ENCODE data around the gene MORF4L1.
"Not testable (repeated sequence)": the region's sequence is repeated elsewhere in the genome, so short reads cannot be mapped to it uniquely, and the experiment has no call there.

The MORF4L1 gene

DNA sequence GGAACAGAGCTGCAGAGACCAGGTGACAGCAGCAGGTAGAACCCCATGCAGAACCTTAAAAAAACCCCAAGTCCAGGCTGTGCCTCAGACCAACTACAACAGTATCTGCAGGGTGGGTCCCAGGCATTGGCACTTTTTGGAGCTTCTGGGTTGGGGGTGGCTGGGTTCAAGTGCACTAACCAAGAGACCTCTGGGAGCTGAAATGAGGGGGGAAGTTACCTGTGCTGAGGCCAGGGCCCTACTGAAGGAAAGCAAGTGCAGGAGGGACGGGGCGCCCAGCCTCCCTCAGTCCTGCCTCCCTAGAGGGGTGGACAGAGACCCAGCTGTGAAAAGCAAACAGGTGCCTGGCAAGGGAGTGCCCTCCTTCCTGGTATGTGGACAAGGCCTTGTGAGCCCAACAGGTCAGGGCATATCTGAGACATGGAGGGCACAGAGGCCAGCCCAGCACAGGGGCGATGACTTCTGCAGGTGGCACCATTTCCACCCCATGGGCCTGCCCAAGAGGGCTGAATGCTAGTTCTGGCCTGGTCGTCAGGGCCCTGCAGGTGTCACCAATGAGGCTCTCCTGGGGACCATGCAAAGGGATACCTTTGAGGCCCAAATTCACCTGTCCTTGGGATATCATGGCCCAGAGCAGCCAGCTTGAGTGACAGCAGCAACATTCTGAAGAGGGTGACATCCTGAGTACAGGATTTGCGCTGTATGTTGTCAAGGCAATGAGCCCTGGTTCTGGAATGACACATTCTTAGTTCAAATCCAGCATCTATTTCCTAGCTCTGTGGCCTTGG lies 53.5 kb downstream of the MORF4L1 start:
- TF ChIP-seq CTCF (IDR thresholded peaks at IDR 0.05; ENCODE audit: low read depth, low read length): no peak
- H3K4me3 ChIP-seq (ENCODE audit: low read depth, low read length): no peak overlapping the region

- no peak overlapping the region for H3K4me3 ChIP-seq (ENCODE audit: low read depth, low read length)
- TF ChIP-seq CTCF (IDR thresholded peaks at IDR 0.05; ENCODE audit: low read depth, low read length): no peak
These were observed 54.5 kb downstream of the MORF4L1 start for GRCh38 chr15:78927077-78927790.

GRCh38 chr15:78928176-78928575 lies 55.5 kb downstream of the MORF4L1 start:
- not testable (repeated sequence) for H3K4me3 ChIP-seq (ENCODE audit: low read depth, low read length)

GRCh38 chr15:78928616-78929093 lies 56.0 kb downstream of the MORF4L1 start:
- no peak overlapping the region for H3K4me3 ChIP-seq (ENCODE audit: low read depth, low read length)
- no peak for TF ChIP-seq CTCF (IDR thresholded peaks at IDR 0.05; ENCODE audit: low read depth, low read length)

DNA sequence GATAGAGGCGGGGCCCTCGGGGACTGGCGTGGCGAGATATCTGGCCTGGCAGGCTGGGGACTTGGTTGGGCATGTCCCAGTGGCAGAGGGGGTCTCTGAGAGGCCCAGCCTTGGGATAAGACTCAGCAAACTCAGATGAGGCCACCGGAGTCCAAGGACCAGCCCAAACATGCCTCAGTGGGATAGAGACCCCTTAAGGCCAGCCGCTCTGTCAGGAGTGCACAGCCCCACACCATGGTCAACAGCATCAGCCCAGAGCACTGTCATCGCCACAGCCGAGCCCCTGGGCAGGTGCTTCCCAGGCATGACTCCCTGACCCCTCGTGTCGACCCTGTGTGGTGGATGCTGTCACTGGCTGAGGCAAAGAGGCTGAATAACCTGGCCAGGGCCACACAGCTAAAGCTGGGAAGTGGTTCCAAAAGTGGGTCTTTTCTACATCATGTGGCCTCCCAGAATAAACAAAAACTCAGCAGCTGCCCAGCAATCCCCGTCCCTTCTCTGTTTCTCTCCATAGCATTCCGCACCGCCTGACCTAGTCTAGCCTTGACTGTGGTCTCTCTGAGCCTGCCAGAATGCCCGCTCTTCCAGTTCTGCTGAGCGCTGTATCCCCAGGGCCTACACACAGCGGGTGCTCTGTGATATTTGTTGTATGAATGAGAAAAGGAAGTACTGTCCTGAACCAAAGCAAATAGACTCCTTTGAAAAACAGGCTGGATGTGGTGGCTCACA lies 57.0 kb downstream of the MORF4L1 start:
- H3K4me3 ChIP-seq (ENCODE audit: low read depth, low read length): no peak overlapping the region
- no peak for TF ChIP-seq CTCF (IDR thresholded peaks at IDR 0.05; ENCODE audit: low read depth, low read length)

- TF ChIP-seq CTCF (IDR thresholded peaks at IDR 0.05; ENCODE audit: low read depth, low read length): no peak
- H3K4me3 ChIP-seq (ENCODE audit: low read depth, low read length): no peak overlapping the region
These were observed 58.1 kb downstream of the MORF4L1 start for GRCh38 chr15:78930577-78931388.
